ENCODE measurements around the gene KRTAP10-6.

The KRTAP10-6 gene

GRCh38 chr21:44614161-44614631, 21.9 kb upstream of the KRTAP10-6 start:
- no peaks in the 10 kb centered on the region for H3K79me2 ChIP-seq
- no peak overlapping the region for H2AFZ ChIP-seq
- no peaks in the 10 kb centered on the region for H3K9me3 ChIP-seq (ENCODE audit: control insufficient read depth, low read length)
- no peaks in the 10 kb centered on the region for H3K36me3 ChIP-seq (ENCODE audit: control insufficient read depth, insufficient read depth, low read length)
- TF ChIP-seq, protein P1, sequence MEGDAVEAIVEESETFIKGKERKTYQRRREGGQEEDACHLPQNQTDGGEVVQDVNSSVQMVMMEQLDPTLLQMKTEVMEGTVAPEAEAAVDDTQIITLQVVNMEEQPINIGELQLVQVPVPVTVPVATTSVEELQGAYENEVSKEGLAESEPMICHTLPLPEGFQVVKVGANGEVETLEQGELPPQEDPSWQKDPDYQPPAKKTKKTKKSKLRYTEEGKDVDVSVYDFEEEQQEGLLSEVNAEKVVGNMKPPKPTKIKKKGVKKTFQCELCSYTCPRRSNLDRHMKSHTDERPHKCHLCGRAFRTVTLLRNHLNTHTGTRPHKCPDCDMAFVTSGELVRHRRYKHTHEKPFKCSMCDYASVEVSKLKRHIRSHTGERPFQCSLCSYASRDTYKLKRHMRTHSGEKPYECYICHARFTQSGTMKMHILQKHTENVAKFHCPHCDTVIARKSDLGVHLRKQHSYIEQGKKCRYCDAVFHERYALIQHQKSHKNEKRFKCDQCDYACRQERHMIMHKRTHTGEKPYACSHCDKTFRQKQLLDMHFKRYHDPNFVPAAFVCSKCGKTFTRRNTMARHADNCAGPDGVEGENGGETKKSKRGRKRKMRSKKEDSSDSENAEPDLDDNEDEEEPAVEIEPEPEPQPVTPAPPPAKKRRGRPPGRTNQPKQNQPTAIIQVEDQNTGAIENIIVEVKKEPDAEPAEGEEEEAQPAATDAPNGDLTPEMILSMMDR (IDR thresholded peaks at IDR 0.05), result no peak
- H3K27ac ChIP-seq, result no peak overlapping the region
- no peak overlapping the region for H3K4me2 ChIP-seq (ENCODE audit: low read length)
- H3K9ac ChIP-seq, result no peak overlapping the region
- no peak overlapping the region for H3K4me3 ChIP-seq (ENCODE audit: low read depth, low read length)
- no peaks in the 10 kb centered on the region for H3K27me3 ChIP-seq (ENCODE audit: control insufficient read depth, insufficient read depth, low read length)
- no peaks in the 10 kb centered on the region for H3K4me1 ChIP-seq

GRCh38 chr21:44613386-44614155, 21.3 kb upstream of the KRTAP10-6 start:
- no peak overlapping the region for H3K27ac ChIP-seq
- H3K79me2 ChIP-seq, result no peaks in the 10 kb centered on the region
- no peaks in the 10 kb centered on the region for H3K4me1 ChIP-seq
- TF ChIP-seq, protein P1 (IDR thresholded peaks at IDR 0.05), result no peak
- H2AFZ ChIP-seq, result no peak overlapping the region
- H3K4me3 ChIP-seq (ENCODE audit: low read depth, low read length), result no peak overlapping the region
- no peaks in the 10 kb centered on the region for H3K9me3 ChIP-seq (ENCODE audit: control insufficient read depth, low read length)
- no peaks in the 10 kb centered on the region for H3K36me3 ChIP-seq (ENCODE audit: control insufficient read depth, insufficient read depth, low read length)
- no peaks in the 10 kb centered on the region for H3K27me3 ChIP-seq (ENCODE audit: control insufficient read depth, insufficient read depth, low read length)
- H3K4me2 ChIP-seq (ENCODE audit: low read length), result no peak overlapping the region
- H3K9ac ChIP-seq, result no peak overlapping the region

DNA sequence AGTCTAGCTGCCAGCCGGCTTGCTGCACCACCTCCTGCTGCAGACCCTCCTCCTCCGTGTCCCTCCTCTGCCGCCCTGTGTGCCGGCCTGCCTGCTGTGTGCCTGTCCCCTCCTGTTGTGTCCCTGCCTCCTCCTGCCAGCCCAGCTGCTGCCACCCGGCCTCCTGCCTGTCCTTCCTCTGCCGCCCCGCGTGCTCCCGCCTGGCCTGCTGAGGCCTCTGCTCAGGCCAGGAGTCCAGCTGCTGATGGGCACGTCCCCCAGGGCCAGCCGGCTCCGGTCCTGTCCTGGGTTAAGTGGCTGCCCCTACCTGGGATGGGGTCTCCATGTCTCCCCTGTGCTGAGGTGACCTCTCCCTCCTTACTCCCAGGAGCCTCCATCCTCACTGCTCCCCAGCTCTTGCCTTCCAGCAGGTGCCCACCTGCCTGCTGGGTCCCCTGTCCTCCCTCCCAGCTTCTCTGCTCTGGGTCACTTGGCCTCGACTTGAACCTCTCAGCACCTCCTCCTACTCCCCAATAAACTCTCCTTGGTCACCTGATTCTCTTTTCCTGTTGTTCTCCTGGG, 20.4 kb upstream of the KRTAP10-6 start:
- Histone ChIP-seq H3K4me3 (ENCODE audit: low read depth, low read length) (no peak overlapping the region), H3K27ac (no peak overlapping the region), H3K9me3 (ENCODE audit: control insufficient read depth, low read length) (no peaks in the 10 kb centered on the region), H2AFZ (no peak overlapping the region), H3K27me3 (ENCODE audit: control insufficient read depth, insufficient read depth, low read length) (no peaks in the 10 kb centered on the region), H3K4me2 (ENCODE audit: low read length) (no peak overlapping the region), H3K36me3 (ENCODE audit: control insufficient read depth, insufficient read depth, low read length) (no peaks in the 10 kb centered on the region), H3K4me1 (no peaks in the 10 kb centered on the region), H3K9ac (no peak overlapping the region), H3K79me2 (no peaks in the 10 kb centered on the region)
- TF ChIP-seq, protein P1 (IDR thresholded peaks at IDR 0.05), result no peak

DNA sequence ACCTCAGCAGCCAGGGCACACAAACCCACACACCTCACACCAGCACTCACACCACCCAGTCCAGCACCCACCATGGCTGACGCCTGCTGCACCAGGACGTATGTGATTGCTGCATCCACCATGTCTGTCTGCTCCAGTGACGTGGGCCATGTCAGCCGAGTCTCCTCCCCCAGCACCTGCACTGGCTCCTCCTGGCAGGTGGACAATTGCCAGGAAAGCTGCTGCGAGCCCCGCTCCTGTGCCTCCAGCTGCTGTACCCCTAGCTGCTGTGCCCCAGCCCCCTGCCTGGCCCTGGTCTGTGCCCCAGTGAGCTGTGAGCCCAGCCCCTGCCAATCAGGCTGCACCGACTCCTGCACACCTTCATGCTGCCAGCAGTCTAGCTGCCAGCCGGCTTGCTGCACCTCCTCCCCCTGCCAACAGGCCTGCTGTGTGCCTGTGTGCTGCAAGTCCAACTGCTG, 19.8 kb upstream of the KRTAP10-6 start, which contains the start of gene KRTAP10-8:
KRTAP10-8 (plus strand) TSS at position 51 of the 458 bp plus-strand sequence; CDS start at position 73, 22 bp downstream.
- Histone ChIP-seq H3K4me3 (ENCODE audit: low read depth, low read length) (no peak within 1 kb of the TSS), H3K36me3 (ENCODE audit: control insufficient read depth, insufficient read depth, low read length) (no peaks in the 10 kb centered on the region), H3K4me2 (ENCODE audit: low read length) (no peak within 1 kb of the TSS), H2AFZ (no peak within 1 kb of the TSS), H3K27me3 (ENCODE audit: control insufficient read depth, insufficient read depth, low read length) (no peaks in the 10 kb centered on the region), H3K4me1 (no peaks in the 10 kb centered on the region), H3K79me2 (no peaks in the 10 kb centered on the region), H3K27ac (no peak within 1 kb of the TSS), H3K9ac (no peak within 1 kb of the TSS), H3K9me3 (ENCODE audit: control insufficient read depth, low read length) (no peaks in the 10 kb centered on the region)
- TF ChIP-seq, protein P1 (IDR thresholded peaks at IDR 0.05), result no peak

All from parathyroid adenoma (tissue), 2 donors.